ENCODE results near the gene NFIC.

DNA sequence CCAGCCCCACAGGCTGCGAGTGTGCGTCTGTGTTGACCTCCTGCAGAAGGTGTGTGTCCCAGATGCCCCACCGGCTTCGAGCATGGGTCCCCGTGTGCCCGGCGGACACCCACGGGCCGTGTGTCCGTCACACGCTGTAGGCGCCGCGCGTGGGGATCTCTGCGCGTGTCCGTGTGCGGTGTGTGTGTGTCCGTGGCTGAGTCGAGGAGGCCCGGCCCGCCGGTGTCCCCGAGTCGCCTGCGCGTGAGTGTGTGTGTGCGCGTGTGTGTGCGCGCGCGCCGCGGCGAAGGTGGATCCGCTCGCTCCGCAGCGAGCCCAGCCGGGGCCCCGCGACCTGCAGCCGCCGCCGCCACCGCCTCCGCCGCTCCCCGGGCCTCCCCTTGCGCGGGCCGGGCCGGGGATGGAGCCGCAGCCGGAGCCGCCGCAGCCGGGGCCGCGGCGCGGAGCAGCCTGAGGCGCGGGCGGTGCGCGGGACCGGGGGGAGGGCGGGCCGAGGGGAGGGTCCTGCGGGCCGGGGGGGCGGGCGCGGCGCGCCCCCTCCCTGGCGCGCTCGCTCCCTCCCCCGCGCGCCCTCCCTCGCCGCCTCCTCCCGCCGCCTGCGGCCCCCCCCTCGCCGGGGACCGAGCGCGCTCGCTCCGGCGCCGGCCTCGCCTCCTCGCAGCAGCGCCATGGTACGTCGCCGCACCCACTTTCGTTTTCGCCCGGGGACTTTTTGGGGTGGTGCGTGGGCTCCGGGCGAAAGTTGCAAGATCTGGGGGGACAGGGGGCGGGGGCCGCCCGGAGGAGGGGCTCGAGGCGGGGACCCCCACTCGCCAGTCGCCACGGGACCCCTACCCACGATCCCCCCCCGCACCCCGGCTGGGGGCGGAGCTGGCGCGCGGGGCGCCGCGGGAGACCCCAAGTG lies 7.1 kb upstream of the NFIC start:
- TF ChIP-seq TBL1XR1 (IDR thresholded peaks at IDR 0.05; ENCODE audit: low read depth, low read length): no peak
- TF ChIP-seq NR2F1 (conservative IDR thresholded peaks at IDR 0.05): no peak; the same call in 1 of the 2 replicates
- TF ChIP-seq POLR2AphosphoS5 (IDR thresholded peaks at IDR 0.05; ENCODE audit: low read length): no peak
- no peak for TF ChIP-seq CHD4 (IDR thresholded peaks at IDR 0.05)
- no peak for TF ChIP-seq CTCF (IDR thresholded peaks at IDR 0.05 in 2 of 3, conservative IDR thresholded peaks at IDR 0.05 in 1 of 3; ENCODE audit: control insufficient read depth in 2 of 3, extremely low read depth in 1 of 3, insufficient read depth in 1 of 3, low read depth in 3 of 3, low read length in 3 of 3)
- no peak for TF ChIP-seq CREB1 (IDR thresholded peaks at IDR 0.05; ENCODE audit: low read depth)
- no peak for TF ChIP-seq NFYB (IDR thresholded peaks at IDR 0.05; ENCODE audit: insufficient read depth, low read depth, low read length)
- 0 out of 2 replicates have a peak, but pooled peaks have one; percentile 61 for TF ChIP-seq POLR2A (IDR thresholded peaks at IDR 0.05; ENCODE audit: low read depth, low read length)
